Measurements from ENCODE around the gene WDR4. TPM values are rescaled to one million over a fixed set of nuclear protein-coding genes. Genes with fewer than 3 reads are reported as not detected.

WDR4 gene
- polyA plus RNA-seq, 2 of the 4 experiments (the other 2 are of a cell fraction): 25.2 to 35.0 TPM

DNA sequence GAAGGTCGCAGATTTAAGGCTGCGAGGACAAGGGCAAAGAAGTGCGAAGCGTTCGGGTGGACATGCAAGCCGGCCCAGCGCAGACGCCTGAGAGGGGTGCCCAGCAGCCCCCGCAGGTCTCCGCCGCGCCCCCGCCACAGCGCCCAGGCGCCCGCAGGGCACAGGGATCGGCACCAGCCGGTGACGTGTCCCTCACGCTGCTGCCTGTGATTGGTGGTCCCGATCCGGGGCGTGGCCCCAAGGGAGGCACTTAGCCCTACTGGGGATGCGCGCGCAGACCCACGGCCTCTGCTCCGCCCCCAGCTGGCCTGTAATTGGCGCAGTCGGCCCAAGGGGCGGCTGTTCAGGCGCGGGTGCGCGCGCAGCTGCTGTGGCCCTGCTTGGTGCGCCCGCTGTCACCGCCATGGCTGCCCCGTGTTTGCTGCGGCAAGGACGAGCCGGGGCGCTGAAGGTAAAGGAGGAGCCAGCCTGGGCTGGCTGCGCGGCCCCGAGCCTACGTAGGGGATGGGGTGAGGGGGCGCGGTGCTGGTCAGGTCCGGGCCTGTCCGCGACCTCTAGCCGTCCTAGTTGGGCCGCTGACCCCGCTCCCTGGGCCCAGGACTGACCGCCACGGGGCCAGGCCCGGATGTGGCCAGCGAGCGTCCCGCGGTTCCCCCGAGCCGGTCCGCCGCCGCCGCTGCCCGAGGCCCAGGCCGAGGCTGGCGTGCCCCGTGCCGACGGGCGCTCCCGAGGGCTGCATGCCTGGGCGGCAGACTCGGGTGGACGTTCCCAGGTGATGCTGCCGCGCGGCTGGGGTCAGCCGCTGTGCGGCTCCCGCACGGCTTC is 13.8 kb upstream of the WDR4 start, which contains the start of gene NDUFV3 (continued):
- TF ChIP-seq, protein P1, sequence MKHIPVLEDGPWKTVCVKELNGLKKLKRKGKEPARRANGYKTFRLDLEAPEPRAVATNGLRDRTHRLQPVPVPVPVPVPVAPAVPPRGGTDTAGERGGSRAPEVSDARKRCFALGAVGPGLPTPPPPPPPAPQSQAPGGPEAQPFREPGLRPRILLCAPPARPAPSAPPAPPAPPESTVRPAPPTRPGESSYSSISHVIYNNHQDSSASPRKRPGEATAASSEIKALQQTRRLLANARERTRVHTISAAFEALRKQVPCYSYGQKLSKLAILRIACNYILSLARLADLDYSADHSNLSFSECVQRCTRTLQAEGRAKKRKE (CRISPR knock-in tag; IDR thresholded peaks at IDR 0.05; ENCODE audit: low read depth): no peak
- TF ChIP-seq POLR2AphosphoS2 (conservative IDR thresholded peaks at IDR 0.05; ENCODE audit: low read length): no peak
- no peak for TF ChIP-seq FOSL2 (IDR thresholded peaks at IDR 0.05)
- no peak for TF ChIP-seq FOSL2 (CRISPR knock-in tag; IDR thresholded peaks at IDR 0.05)
- 0 out of 2 replicates have a peak, but pooled peaks have one; percentile 2 for TF ChIP-seq E2F6 (IDR thresholded peaks at IDR 0.05; ENCODE audit: borderline replicate concordance, low read depth)
- no peak for TF ChIP-seq KDM1A (IDR thresholded peaks at IDR 0.05; ENCODE audit: low read depth)
- TF ChIP-seq NPAS2 (CRISPR knock-in tag; IDR thresholded peaks at IDR 0.05; ENCODE audit: borderline replicate concordance): no peak
- no peak for TF ChIP-seq MAZ (IDR thresholded peaks at IDR 0.05; ENCODE audit: borderline replicate concordance, low read depth, low read length)
- TF ChIP-seq CTCF (IDR thresholded peaks at IDR 0.05): no peak
- no peak for TF ChIP-seq MYC (IDR thresholded peaks at IDR 0.05; ENCODE audit: borderline replicate concordance, low read length)
- TF ChIP-seq JUNB (IDR thresholded peaks at IDR 0.05): no peak
- TF ChIP-seq, protein P2, sequence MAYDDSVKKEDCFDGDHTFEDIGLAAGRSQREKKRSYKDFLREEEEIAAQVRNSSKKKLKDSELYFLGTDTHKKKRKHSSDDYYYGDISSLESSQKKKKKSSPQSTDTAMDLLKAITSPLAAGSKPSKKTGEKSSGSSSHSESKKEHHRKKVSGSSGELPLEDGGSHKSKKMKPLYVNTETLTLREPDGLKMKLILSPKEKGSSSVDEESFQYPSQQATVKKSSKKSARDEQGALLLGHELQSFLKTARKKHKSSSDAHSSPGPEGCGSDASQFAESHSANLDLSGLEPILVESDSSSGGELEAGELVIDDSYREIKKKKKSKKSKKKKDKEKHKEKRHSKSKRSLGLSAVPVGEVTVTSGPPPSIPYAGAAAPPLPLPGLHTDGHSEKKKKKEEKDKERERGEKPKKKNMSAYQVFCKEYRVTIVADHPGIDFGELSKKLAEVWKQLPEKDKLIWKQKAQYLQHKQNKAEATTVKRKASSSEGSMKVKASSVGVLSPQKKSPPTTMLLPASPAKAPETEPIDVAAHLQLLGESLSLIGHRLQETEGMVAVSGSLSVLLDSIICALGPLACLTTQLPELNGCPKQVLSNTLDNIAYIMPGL (CRISPR knock-in tag; IDR thresholded peaks at IDR 0.05; ENCODE audit: borderline replicate concordance): no peak
- no peak for TF ChIP-seq RNF2 (IDR thresholded peaks at IDR 0.05; ENCODE audit: borderline replicate concordance, low read depth)
- TF ChIP-seq BHLHE40 (IDR thresholded peaks at IDR 0.05; ENCODE audit: low read depth, low read length): no peak
- no peak for TF ChIP-seq TFCP2L1 (CRISPR knock-in tag; IDR thresholded peaks at IDR 0.05)
- TF ChIP-seq SMC3 (IDR thresholded peaks at IDR 0.05): no peak
- TF ChIP-seq PBX3 (IDR thresholded peaks at IDR 0.05): no peak
- TF ChIP-seq SREBF2 (IDR thresholded peaks at IDR 0.05): no peak
- no peak for TF ChIP-seq CBX8 (IDR thresholded peaks at IDR 0.05)

DNA sequence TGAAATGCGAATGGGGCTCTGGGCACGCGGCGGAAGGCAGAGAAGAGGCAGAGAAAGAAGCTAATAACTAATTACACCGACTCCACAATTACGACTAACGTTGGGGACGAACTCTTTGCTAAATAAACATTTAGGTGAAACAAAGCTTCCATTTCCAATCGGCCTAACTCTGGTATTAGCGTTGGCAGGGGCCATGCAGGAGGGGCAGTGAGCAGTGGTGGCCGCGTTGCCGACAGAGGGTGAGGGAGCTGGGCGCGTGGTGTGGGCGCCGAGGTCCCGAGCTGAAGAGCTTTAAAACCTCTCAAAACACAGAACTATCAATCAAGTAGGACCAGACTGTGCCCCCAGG is 13.2 kb upstream of the WDR4 start:
- DNase-seq (ENCODE audit: low read depth in 1 of 2, low spot score in 1 of 2): no peak
- peak overlapping the region; percentile 99 for H3K4me2 ChIP-seq
- no peaks in the 10 kb centered on the region for H3K9me3 ChIP-seq
- ChIA-PET CTCF (interaction anchor here (1.1 kb wide), 1 partner anchor 24 kb away, joined by 3 read pairs; no protein-coding TSS in a partner anchor), POLR2A (interaction anchor here (0.8 to 2.0 kb wide), 3 partner anchors 14 to 81 kb away, joined by 3 to 5 read pairs (median 5); no protein-coding TSS in a partner anchor)
- H3K27ac ChIP-seq: peak overlapping the region; percentile 93 to 97
- FAIRE-seq: no peak
- 10% methylated on average over 12 of the region's 18 CpGs for WGBS (ENCODE audit: missing lambda C conversion rate)
- peak overlapping the region; percentile 94 for H3K4me3 ChIP-seq
- peak; percentile 57 to 66; a peak in 5 of 6 replicates for ATAC-seq
- H3K4me1 ChIP-seq: peaks cover 7% of the 10 kb centered on the region
- TF ChIP-seq ZC3H11A (IDR thresholded peaks at IDR 0.05) (no peak), CBX8 (IDR thresholded peaks at IDR 0.05) (no peak), ELK1 (IDR thresholded peaks at IDR 0.05; ENCODE audit: low read depth, low read length) (no peak), HOXA7 (CRISPR knock-in tag; IDR thresholded peaks at IDR 0.05) (0 out of 2 replicates have a peak, but pooled peaks have one; percentile 66), CTCF (IDR thresholded peaks at IDR 0.05) (no peak), ZSCAN20 (CRISPR knock-in tag; IDR thresholded peaks at IDR 0.05) (no peak), RCOR1 (IDR thresholded peaks at IDR 0.05; ENCODE audit: low read depth, low read length) (no peak), USF2 (IDR thresholded peaks at IDR 0.05) (no peak), ZFP36 (IDR thresholded peaks at IDR 0.05; ENCODE audit: borderline replicate concordance, partially characterized antibody) (no peak)
- TF ChIP-seq, protein P3, sequence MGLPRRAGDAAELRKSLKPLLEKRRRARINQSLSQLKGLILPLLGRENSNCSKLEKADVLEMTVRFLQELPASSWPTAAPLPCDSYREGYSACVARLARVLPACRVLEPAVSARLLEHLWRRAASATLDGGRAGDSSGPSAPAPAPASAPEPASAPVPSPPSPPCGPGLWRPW (IDR thresholded peaks at IDR 0.05): no peak

All from A549 (cell line).